Stomach (tissue), 4 donors: ENCODE data around the gene FAM107B.
A peak's percentile ranks its signal among the peaks of the same experiment; 100 is the strongest.

Source experiments
- EP300 ChIP-seq: sonication (generic); formaldehyde crosslinking; IDR thresholded peaks from one replicate; pipeline ENCODE4 v1.6.1; 2017; ENCODE audit warnings: antibody characterized with exemption
- POLR2A ChIP-seq, 4 donors: fragments of 450-650 bp; IDR thresholded peaks; one replicate each; pipeline ENCODE4 v1.6.1; 2016; ENCODE audit warnings: antibody characterized with exemption in 4 of 4, control low read depth in 2 of 4, mild to moderate bottlenecking in 1 of 4, moderate library complexity in 1 of 4
- POLR2AphosphoS5 ChIP-seq, 3 donors: sonication (generic); formaldehyde crosslinking; IDR thresholded peaks; one replicate each; pipeline ENCODE4 v1.6.1; 2016; ENCODE audit warnings: antibody characterized with exemption in 3 of 3
- TF ChIP-seq, protein P1 (sequence below), 7 experiments: fragments of 450-650 bp in 4 of 7; fragments of 200-600 bp in 3 of 7; sonication (generic) in 3 of 7; IDR thresholded peaks; one replicate each; pipeline ENCODE4 v1.5.1; 2016 to 2019; ENCODE audit warnings: antibody characterized with exemption in 7 of 7, control low read depth in 2 of 7, mild to moderate bottlenecking in 1 of 7

DNA sequence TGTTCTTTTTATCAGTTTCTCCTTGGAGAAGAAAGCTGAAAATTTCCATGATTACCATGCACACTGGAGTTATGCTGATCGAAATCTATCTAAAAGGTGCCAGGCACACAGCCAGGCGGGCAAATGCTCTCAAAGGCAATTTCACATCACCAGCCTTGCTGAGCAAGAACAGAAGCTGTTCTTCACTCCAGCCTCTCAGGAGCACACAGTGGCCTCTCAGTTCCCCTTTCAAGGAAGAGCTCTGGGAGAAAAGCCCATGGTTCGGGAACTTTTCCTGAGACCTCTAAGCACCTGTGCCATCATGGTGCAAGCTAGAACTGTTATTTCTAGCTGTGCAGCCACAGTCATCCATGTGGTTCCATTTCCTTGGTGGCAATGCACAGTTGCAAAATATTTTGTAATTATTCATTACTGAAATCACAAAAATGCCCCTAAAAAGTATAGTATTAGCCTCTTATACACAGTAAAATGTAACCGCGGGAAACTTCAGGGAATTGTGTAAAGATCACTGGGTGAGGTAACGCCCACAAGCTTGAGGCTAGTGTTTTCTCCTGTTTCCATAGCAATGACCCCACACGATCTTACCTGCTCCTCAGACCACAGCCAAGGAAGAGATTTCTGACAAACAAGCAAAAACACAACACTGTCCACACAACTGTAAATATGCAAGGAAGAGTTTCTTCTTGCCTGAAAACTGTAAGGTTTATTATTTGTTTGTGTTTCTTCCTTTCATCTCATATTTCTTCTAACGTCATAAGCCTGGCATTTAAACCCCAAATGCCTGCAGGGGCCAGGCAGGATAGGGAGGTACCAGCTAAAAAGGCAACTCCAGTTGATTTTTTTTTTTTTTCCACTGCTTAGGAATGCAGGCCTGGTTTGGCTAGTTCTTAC is 121.2 kb downstream of the FAM107B start:
- TF ChIP-seq, protein P1, sequence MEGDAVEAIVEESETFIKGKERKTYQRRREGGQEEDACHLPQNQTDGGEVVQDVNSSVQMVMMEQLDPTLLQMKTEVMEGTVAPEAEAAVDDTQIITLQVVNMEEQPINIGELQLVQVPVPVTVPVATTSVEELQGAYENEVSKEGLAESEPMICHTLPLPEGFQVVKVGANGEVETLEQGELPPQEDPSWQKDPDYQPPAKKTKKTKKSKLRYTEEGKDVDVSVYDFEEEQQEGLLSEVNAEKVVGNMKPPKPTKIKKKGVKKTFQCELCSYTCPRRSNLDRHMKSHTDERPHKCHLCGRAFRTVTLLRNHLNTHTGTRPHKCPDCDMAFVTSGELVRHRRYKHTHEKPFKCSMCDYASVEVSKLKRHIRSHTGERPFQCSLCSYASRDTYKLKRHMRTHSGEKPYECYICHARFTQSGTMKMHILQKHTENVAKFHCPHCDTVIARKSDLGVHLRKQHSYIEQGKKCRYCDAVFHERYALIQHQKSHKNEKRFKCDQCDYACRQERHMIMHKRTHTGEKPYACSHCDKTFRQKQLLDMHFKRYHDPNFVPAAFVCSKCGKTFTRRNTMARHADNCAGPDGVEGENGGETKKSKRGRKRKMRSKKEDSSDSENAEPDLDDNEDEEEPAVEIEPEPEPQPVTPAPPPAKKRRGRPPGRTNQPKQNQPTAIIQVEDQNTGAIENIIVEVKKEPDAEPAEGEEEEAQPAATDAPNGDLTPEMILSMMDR (IDR thresholded peaks at IDR 0.05) = no peak
- TF ChIP-seq EP300 (no peak), POLR2A (IDR thresholded peaks at IDR 0.05) (no peak), POLR2AphosphoS5 (IDR thresholded peaks at IDR 0.05) (peak in 1 of 3 donors; percentile 12)
